ENCODE results near the gene ERICH6.

Gene ERICH6

GRCh38 chr3:150612494-150612893 lies 91.2 kb downstream of the ERICH6 start:
- FAIRE-seq: no peak

GRCh38 chr3:150611666-150612065 lies 92.1 kb downstream of the ERICH6 start:
- no peak for FAIRE-seq

DNA sequence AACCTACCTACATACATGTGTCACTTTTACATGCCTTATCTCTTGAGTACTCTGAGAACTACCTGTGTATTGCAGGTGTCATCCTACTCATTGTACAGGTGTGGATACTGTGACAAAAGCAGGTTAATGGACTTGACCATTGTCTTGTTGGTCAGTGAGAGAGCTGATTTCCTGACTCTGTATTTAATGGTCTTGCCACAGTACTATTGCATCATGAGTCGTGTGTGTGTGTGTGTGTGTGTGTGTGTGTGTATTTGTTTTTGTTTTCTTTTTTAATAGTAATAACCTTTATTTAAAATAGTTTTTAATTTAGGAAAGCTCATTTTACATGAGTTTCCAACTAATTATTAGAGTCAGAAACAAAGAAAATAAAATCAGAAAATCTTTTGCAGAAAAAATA lies 92.9 kb downstream of the ERICH6 start:
- no peak for FAIRE-seq

DNA sequence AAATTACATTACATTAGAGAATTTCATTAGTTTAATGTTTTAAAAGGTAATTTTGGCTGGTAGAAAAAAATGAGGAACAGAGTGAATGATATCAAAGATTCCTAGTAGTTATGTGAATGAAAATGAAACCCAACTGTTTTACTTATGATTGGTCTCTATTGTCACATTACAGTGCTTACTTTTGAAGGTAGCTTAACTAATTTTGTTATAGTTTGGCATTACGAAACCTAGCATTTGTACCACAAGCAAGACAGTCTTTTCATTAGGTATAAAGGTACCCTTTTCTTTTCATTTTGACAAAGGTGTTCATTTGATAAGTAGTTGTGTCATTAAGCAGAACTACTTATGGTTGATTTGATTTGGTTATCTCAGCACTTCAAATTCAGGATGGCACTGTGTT lies 93.7 kb downstream of the ERICH6 start:
- no peak for FAIRE-seq
